HG02798 (cell line): ENCODE results near the gene HLA-DMA.

ENCODE experiments used
- ATAC-seq: cut with Tn5 transposase; IDR thresholded peaks from one replicate; pipeline ENCODE4 v1.9.1; 2021; ENCODE audit warnings: mild to moderate bottlenecking; ENCODE audit not compliant: unreplicated experiment, poor library complexity

HLA-DMA gene

DNA sequence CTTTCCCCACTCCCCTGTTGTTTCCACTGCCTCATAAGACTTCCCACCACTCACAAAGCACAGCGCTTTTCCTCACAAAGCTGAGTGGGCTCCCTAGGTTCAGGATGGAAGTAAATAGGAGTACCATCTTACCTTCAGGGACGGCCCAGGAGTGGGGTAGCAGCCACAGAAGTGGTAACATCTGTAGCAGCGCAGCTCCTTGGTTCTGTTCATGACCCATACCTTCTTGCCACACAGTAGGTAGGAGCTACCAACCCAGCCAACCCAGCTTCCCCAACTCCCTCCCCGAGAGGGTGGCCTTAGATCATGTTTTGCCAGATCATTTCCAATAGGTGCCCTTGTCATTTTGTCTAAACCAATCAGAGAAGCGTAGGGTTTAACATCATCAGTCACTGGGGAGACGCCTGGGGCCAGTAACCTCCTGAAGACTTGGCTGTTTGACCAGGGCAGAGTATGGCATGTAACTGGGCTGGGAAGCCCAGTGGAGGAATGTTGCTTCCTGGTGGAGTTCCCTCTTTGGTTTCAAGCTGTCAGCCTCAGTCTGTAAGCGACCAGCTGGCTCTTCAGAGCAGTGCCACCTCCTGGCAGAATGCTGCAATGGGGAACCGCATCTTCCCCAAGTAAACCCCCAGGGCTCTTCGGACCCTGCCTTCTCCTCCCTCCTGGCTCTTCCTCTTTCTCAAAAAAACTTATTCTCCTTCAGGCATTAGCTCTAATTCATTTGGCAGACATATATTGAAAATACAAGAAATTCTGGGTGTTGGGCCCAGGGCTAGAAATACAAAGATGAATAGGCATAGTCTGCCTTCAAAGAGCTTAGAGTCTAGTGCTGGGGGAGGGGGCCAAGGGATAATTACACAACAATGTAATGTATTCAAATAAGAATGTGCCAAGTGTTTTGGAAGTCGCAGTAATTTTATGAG is at the start of gene HLA-DMA:
Gene HLA-DMA (minus strand): TSS at position 281 of the 923 bp plus-strand sequence. CDS start 61 bp downstream, at position 220.
- ATAC-seq = peak; percentile 87

DNA sequence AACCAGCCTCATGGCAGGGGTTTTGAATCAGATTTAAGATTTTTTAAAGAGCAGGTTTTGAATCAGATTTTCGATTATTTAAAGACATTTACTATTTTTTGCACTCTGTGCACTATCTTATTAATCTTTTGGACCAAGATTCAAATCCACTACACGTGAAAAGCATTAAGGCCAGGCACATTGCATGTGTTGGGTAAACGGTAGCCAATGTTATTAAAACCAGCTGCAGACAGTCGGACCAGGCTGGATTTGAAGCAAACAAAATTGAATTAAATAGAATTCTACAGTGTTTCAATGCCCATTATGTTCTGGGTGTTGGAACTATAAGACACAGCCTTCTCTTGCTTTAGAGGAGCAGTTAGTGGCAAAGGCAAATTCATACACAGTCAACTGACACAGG is 48.8 kb upstream of the HLA-DMA start:
- no peak for ATAC-seq

GRCh38 chr6:33000055-33000454 is 47.2 kb upstream of the HLA-DMA start:
- no peak for ATAC-seq

- no peak for ATAC-seq
Observed at GRCh38 chr6:32995448-32995847, 42.6 kb upstream of the HLA-DMA start.

- no peak for ATAC-seq
Observed at GRCh38 chr6:32993363-32993973, 40.6 kb upstream of the HLA-DMA start.

DNA sequence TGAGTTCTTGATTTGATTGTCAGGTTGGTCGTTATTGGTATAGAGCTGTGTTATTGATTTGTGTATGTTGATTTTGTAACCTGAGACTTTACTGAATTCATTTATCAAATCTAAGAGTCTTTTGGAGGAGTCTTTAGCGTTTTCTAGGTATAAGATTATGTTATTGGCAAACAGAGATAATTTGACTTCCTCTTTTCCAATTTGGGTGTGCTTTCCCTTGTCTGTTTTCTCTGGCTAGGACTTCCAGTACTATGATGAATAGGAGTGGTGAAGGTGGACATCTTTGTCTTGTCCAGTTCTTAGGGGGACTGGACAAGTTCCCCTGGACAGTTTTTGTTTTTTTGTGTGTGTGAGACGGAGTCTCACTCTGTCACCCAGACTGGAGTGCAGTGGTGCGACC is 39.1 kb upstream of the HLA-DMA start:
- ATAC-seq = no peak

DNA sequence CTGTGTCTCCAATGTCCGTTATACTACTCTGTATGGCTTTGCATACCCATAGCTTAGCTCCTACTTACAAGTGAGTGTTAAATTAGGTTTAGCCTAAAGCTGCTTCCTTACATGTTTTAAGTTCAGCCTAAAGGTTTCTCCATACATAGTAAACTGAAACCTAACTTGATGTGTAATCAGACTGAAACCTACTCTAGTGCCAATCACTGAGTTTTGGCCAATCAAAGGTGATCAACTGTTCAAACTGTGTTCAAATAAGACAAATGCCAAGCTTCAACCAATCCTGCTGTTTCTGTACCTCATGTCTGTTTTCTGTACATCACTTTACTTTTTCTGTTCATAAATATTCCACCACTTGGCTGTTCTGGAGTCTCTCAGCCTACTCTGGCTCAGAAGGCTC is 36.5 kb upstream of the HLA-DMA start:
- ATAC-seq = no peak

DNA sequence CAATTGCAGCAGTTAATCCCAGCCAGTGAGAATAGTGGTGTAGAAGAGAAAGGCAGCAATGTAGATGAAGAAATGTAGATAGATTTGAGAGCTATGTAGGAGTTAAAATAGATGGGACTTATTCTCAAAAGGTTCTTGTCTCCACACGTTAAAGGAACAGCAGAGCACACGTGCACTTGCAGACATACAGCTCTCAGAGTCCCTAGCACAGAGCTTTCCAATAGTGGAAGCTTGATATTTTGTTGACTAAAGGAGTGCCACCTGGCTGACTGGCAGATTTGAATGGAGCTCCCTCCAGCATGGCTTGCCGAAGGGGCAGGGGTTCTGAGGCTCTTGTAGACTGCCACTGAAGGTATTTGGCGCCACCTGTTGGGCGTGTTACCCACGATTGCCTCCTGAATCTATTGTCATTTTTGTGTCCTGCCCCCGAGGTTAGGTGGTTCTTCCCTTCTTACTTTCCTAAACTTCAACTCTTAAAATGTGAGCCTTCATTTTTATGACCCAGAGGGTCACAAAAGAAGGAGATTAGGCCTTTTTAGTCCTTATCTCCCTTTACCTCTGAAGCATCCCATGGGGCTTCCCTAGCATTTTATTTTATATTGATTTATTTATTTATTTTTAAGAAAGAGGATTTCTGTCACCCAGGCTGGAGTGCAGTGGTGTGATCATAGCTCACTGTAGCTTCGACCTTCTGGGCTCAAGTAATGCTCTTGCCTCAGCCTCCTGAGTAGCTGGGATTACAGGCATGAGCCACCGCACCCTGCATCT is 31.9 kb upstream of the HLA-DMA start:
- peak; percentile 65 for ATAC-seq

GRCh38 chr6:32983964-32984621 is 31.2 kb upstream of the HLA-DMA start:
- ATAC-seq = no peak

- ATAC-seq = no peak
Observed at GRCh38 chr6:32983493-32983848, 30.6 kb upstream of the HLA-DMA start.

DNA sequence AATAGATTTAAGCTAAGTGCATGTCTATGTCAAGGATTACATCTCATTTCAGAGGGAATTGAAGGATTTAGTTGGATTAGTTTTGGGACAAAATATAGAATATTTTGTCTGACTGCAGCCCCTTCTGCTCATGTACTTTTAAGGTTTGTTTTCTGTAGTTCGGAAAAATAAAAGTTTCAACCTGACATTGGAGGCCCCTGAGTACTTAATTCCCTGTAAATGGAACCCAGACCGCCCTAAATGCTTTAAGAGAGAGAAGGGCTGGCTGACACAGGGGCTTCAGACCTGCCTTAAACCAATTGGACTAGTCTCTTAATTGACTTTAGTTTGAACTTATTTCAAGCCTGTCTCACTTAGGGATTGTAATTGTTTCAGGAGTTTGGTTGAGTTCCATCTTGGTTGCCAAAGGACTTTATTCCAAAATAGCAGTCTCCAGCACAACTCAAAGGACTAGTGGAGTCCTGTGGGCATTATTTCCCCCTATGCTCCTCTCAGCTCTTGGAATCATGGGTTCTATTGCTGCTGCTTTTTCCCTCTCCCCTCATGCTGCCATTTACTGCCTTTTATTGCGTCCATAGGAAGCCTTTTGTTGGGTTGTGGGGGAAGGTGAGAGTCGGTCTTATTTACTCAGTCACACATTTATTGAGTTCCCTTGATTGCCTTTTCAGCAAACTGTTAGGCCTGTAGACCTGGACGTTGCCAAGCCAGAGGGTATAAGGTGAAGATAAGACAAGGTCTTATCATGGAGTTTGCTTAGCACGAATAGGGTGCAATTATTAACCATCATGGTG is 30.0 kb upstream of the HLA-DMA start:
- no peak for ATAC-seq

- ATAC-seq = no peak
Observed at GRCh38 chr6:32982084-32982701, 29.3 kb upstream of the HLA-DMA start.

- no peak for ATAC-seq
Observed at GRCh38 chr6:32980488-32981038, 27.7 kb upstream of the HLA-DMA start.

- no peak for ATAC-seq
Observed at GRCh38 chr6:32979720-32980487, 27.0 kb upstream of the HLA-DMA start.

DNA sequence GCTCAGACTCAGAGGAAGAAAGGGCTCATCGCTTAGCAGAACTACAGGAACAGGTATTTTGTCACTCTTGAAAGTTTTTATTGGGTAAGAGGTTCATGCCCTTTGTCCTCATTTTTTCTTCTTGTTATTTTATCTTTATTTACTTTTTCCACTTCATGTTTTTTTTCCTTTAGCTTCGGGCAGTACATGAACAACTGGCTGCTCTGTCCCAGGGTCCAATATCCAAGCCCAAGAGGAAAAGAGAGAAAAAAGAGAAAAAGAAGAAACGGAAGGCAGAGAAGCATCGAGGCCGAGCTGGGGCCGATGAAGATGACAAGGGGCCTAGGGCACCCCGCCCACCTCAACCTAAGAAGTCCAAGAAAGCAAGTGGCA is 25.0 kb upstream of the HLA-DMA start:
- no peak for ATAC-seq

- ATAC-seq = no peak
Observed at GRCh38 chr6:32977272-32977952, 24.5 kb upstream of the HLA-DMA start.

- ATAC-seq = no peak
Observed at GRCh38 chr6:32976334-32977069, 23.6 kb upstream of the HLA-DMA start.
